Measurements from ENCODE around the gene UPF2. TPM values are rescaled to one million over a fixed set of nuclear protein-coding genes. Genes with fewer than 3 reads are reported as not detected.
"Not testable (repeated sequence)": the region's sequence is repeated elsewhere in the genome, so short reads cannot be mapped to it uniquely, and the experiment has no call there.

UPF2 gene
- total RNA-seq, 4 donors from 2014 or later, result 20.6 to 24.8 (median 21.9) TPM

GRCh38 chr10:12006671-12007070 is 35.9 kb downstream of the UPF2 start:
- H3K4me3 ChIP-seq (ENCODE audit: low read depth, poor library complexity, severe bottlenecking), result no peak overlapping the region
- intact Hi-C loops (cut with DNase I; ENCODE audit: low total_unique reads), result no loop called here
- 81% methylated on average over 4 of the region's 4 CpGs for WGBS, 2 donors
- TF ChIP-seq CTCF (IDR thresholded peaks at IDR 0.05) (no peak), POLR2A (IDR thresholded peaks at IDR 0.05) (no peak)
- DNase-seq (ENCODE audit: low spot score in 2 of 2), result no peak

- no peak for DNase-seq (ENCODE audit: low spot score in 2 of 2)
- intact Hi-C loops (cut with DNase I; ENCODE audit: low total_unique reads), result no loop called here
- 71 to 78% methylated on average over 6 of the region's 6 CpGs for WGBS, 2 donors
- no peak overlapping the region for H3K4me3 ChIP-seq (ENCODE audit: low read depth, poor library complexity, severe bottlenecking)
- TF ChIP-seq CTCF (IDR thresholded peaks at IDR 0.05) (no peak), POLR2A (IDR thresholded peaks at IDR 0.05) (no peak)
These were observed 48.7 kb downstream of the UPF2 start for GRCh38 chr10:11993834-11994468.

GRCh38 chr10:11988924-11989323 is 53.7 kb downstream of the UPF2 start:
- intact Hi-C loops (cut with DNase I; ENCODE audit: low total_unique reads), result loop anchor here (5.0 kb wide), 1 partner anchor 207 kb away; no protein-coding TSS in a partner anchor
- WGBS, 2 donors, result 91 to 96% methylated on average over 1 of the region's 1 CpG
- no peak for TF ChIP-seq CTCF (IDR thresholded peaks at IDR 0.05)
- no peak for TF ChIP-seq POLR2A (IDR thresholded peaks at IDR 0.05)
- no peak for DNase-seq (ENCODE audit: low spot score in 2 of 2)
- H3K4me3 ChIP-seq (ENCODE audit: low read depth, poor library complexity, severe bottlenecking), result no peak overlapping the region

GRCh38 chr10:11986593-11987216 is 55.9 kb downstream of the UPF2 start:
- intact Hi-C loops (cut with DNase I; ENCODE audit: low total_unique reads), result loop anchor here (5.0 kb wide), 1 partner anchor 204 kb away; no protein-coding TSS in a partner anchor
- no peak overlapping the region for H3K4me3 ChIP-seq (ENCODE audit: low read depth, poor library complexity, severe bottlenecking)
- TF ChIP-seq POLR2A (IDR thresholded peaks at IDR 0.05), result no peak
- WGBS, 2 donors, result 45 to 48% methylated on average over 7 of the region's 7 CpGs
- peak; percentile 63 to 91 for DNase-seq (ENCODE audit: low spot score in 2 of 2)

- 93 to 97% methylated on average over 3 of the region's 3 CpGs for WGBS, 2 donors
- DNase-seq (ENCODE audit: low spot score in 2 of 2), result no peak
- intact Hi-C loops (cut with DNase I; ENCODE audit: low total_unique reads), result no loop called here
- TF ChIP-seq POLR2A (IDR thresholded peaks at IDR 0.05) (no peak), CTCF (IDR thresholded peaks at IDR 0.05) (no peak)
- H3K4me3 ChIP-seq (ENCODE audit: low read depth, poor library complexity, severe bottlenecking), result no peak overlapping the region
These were observed 60.4 kb downstream of the UPF2 start for GRCh38 chr10:11982253-11982652.

- no peak for TF ChIP-seq POLR2A (IDR thresholded peaks at IDR 0.05)
- no peak for TF ChIP-seq CTCF (IDR thresholded peaks at IDR 0.05)
- no peak overlapping the region for H3K4me3 ChIP-seq (ENCODE audit: low read depth, poor library complexity, severe bottlenecking)
- no peak for DNase-seq (ENCODE audit: low spot score in 2 of 2)
- intact Hi-C loops (cut with DNase I; ENCODE audit: low total_unique reads), result no loop called here
- WGBS, 2 donors, result 94 to 98% methylated on average over 5 of the region's 5 CpGs
These were observed 66.8 kb downstream of the UPF2 start for GRCh38 chr10:11975795-11976194.

GRCh38 chr10:11972523-11972922 is 70.1 kb downstream of the UPF2 start:
- intact Hi-C loops (cut with DNase I; ENCODE audit: low total_unique reads); H3K4me3 ChIP-seq (ENCODE audit: low read depth, poor library complexity, severe bottlenecking); DNase-seq (ENCODE audit: low spot score in 2 of 2): not testable (repeated sequence)
- 96 to 99% methylated on average over 7 of the region's 7 CpGs for WGBS, 2 donors

All from lower leg skin (tissue), 4 donors.